Endothelial cell (in vitro differentiated cells): ENCODE results near the gene ANKRD13D. TPM values are rescaled to one million over a fixed set of nuclear protein-coding genes. Genes with fewer than 3 reads are reported as not detected.

Experiments used
- DNase-seq: peaks from one replicate; pipeline ENCODE4 v3.0.0; 2021; ENCODE audit warnings: low spot score
- H3K27ac Mint-ChIP-seq: one replicate; pipeline ENCODE4 v1.8.0; 2021; ENCODE audit warnings: mixed read lengths, inconsistent platforms; ENCODE audit not compliant: unreplicated experiment
- H3K27me3 Mint-ChIP-seq: one replicate; pipeline ENCODE4 v1.8.0; 2021; ENCODE audit warnings: mild to moderate bottlenecking, moderate library complexity, mixed read lengths, inconsistent platforms; ENCODE audit not compliant: unreplicated experiment
- H3K36me3 Mint-ChIP-seq: one replicate; pipeline ENCODE4 v1.8.0; 2021; ENCODE audit warnings: mild to moderate bottlenecking, low read depth, mixed read lengths, inconsistent platforms; ENCODE audit not compliant: unreplicated experiment
- H3K4me1 Mint-ChIP-seq: one replicate; pipeline ENCODE4 v1.8.0; 2021; ENCODE audit warnings: mild to moderate bottlenecking, mixed read lengths, inconsistent platforms; ENCODE audit not compliant: unreplicated experiment
- H3K4me3 Mint-ChIP-seq: one replicate; pipeline ENCODE4 v1.8.0; 2021; ENCODE audit warnings: mild to moderate bottlenecking, mixed read lengths, inconsistent platforms; ENCODE audit not compliant: unreplicated experiment
- H3K9me3 Mint-ChIP-seq: one replicate; pipeline ENCODE4 v1.8.0; 2021; ENCODE audit warnings: mixed read lengths, inconsistent platforms; ENCODE audit not compliant: unreplicated experiment
- total RNA-seq: library from RNA; stranded (reverse); fragmentation: NEBNext Ultra II Directional; extraction: Animal tissue kit (Norgen Biotek cat#: 25700); gene quantifications from one replicate; pipeline ENCODE4 v1.2.1, GENCODE V29; 2021; ENCODE audit not compliant: unreplicated experiment
- TF ChIP-seq, protein P1 (sequence below): fragments of 200-600 bp; sonication (generic); IDR thresholded peaks from one replicate; pipeline ENCODE4 v1.5.0; 2021; ENCODE audit warnings: antibody characterized with exemption; ENCODE audit not compliant: unreplicated experiment

The ANKRD13D gene
- total RNA-seq, 1 donor from 2014 or later, result 65.1 TPM

GRCh38 chr11:67309166-67309565, 20.1 kb downstream of the ANKRD13D start:
- Mint-ChIP-seq H3K9me3 (no peaks in the 10 kb centered on the region), H3K27ac (peak overlapping the region; percentile 31), H3K27me3 (peaks cover 11% of the 10 kb centered on the region), H3K36me3 (no peaks in the 10 kb centered on the region), H3K4me3 (no peak overlapping the region), H3K4me1 (no peaks in the 10 kb centered on the region)
- TF ChIP-seq, protein P1, sequence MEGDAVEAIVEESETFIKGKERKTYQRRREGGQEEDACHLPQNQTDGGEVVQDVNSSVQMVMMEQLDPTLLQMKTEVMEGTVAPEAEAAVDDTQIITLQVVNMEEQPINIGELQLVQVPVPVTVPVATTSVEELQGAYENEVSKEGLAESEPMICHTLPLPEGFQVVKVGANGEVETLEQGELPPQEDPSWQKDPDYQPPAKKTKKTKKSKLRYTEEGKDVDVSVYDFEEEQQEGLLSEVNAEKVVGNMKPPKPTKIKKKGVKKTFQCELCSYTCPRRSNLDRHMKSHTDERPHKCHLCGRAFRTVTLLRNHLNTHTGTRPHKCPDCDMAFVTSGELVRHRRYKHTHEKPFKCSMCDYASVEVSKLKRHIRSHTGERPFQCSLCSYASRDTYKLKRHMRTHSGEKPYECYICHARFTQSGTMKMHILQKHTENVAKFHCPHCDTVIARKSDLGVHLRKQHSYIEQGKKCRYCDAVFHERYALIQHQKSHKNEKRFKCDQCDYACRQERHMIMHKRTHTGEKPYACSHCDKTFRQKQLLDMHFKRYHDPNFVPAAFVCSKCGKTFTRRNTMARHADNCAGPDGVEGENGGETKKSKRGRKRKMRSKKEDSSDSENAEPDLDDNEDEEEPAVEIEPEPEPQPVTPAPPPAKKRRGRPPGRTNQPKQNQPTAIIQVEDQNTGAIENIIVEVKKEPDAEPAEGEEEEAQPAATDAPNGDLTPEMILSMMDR, result no peak
- DNase-seq, result no peak

- Mint-ChIP-seq H3K4me1 (no peaks in the 10 kb centered on the region), H3K36me3 (no peaks in the 10 kb centered on the region), H3K9me3 (no peaks in the 10 kb centered on the region), H3K27ac (peak overlapping the region; percentile 31), H3K4me3 (no peak overlapping the region), H3K27me3 (peaks cover 11% of the 10 kb centered on the region)
- DNase-seq, result no peak
- TF ChIP-seq, protein P1, result no peak
Observed at GRCh38 chr11:67309661-67310061, 20.6 kb downstream of the ANKRD13D start.

DNA sequence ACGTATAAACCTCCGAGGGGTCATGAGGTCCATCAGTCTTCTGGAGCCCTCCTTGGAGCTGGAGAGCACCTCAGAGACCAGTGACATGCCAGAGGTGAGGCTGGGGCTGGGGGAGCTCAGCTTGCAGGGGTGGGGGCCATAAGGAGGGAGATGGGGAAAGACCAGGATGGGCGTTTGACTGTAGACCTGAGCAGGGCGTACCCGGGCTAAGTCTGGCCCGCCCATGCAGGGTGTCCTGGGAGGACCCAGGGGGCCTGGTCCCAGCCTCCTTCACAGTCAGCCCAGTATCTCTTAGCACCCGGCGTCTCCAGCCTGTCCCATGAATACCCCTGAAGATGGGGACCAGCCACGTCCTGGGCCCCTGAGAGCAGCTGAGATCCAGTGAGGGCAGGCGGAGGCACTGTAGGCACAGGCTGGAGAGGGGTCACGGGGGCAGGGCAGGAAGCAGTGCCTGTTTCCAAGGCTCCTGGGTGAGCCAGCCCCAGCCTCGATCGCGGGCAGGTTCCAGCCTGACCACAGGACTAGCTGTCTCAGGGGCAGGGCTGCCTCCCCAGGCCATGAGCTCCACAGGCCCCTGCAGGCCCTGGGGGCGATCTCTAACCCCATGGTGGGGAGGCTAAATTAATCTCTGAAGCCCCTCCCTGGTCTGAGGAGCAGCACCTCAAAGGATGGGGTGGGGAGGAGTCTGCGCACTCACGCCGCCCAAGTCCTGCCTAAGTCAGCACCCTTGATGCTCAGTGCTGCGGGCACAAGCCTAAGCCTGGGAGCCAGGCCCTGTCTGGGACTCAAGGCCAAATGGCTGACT, 21.3 kb downstream of the ANKRD13D start:
- H3K4me3 Mint-ChIP-seq, result no peak overlapping the region
- DNase-seq, result no peak
- TF ChIP-seq, protein P1, result no peak
- no peak overlapping the region for H3K27ac Mint-ChIP-seq
- H3K27me3 Mint-ChIP-seq, result peaks cover 15% of the 10 kb centered on the region
- H3K4me1 Mint-ChIP-seq, result no peaks in the 10 kb centered on the region
- no peaks in the 10 kb centered on the region for H3K9me3 Mint-ChIP-seq
- H3K36me3 Mint-ChIP-seq, result no peaks in the 10 kb centered on the region

DNA sequence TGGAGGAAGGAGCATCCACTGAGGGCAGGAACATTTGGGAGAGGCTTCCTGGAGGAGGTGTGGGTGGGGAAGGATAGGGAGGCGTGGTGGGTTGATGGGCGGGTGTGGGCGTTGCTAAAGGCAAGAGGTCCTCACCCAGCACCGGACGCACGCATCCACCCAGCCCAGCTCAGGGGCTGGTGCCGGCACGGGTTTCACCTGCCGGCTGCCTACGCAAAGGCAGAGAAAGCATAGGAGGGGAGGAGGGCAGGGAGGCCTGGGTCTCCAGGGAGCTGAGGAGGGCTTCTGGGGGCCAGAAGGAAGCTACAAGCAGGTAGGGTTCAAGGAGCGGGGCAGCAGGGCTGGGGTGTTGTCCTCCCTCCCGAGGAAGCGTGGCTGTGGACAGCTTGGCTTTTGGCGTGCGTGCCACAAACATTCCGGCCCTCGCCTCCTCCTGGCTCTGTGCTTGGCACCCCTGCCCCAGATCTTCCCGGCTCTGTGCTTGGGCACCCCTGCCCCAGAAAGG, 22.0 kb downstream of the ANKRD13D start:
- no peak overlapping the region for H3K27ac Mint-ChIP-seq

More for the DNA sequence above, 22.0 kb downstream of the ANKRD13D start:
- Mint-ChIP-seq H3K36me3 (no peaks in the 10 kb centered on the region), H3K4me3 (no peak overlapping the region), H3K27me3 (peaks cover 13% of the 10 kb centered on the region), H3K9me3 (no peaks in the 10 kb centered on the region), H3K4me1 (no peaks in the 10 kb centered on the region)
- no peak for DNase-seq
- TF ChIP-seq, protein P1, result no peak
